Tibial artery (tissue), 4 donors: ENCODE results near the gene BASP1.

Experiments used
- DNase-seq, 2 donors: peaks; one replicate each; pipeline ENCODE4 v3.0.0-alpha.2; 2019
- H3K27ac ChIP-seq, 2 donors: fragments of 200-600 bp; sonication (generic) in 1 of 2; 1 replicate in 1 of 2; 2 replicates in 1 of 2; pipeline ENCODE4 v1.5.1; 2018 to 2019; ENCODE audit warnings: mild to moderate bottlenecking in 1 of 2
- H3K27me3 ChIP-seq, 2 donors: fragments of 200-600 bp; sonication (generic) in 1 of 2; one replicate each; pipeline versions ENCODE4 v1.5.1 to v1.6.0; 2016 to 2019
- H3K36me3 ChIP-seq, 3 donors: fragments of 200-600 bp; sonication (generic) in 2 of 3; one replicate each; pipeline ENCODE4 v1.5.1; 2016 to 2019; ENCODE audit warnings: mild to moderate bottlenecking in 2 of 3
- H3K4me1 ChIP-seq, 4 donors: fragments of 200-600 bp; sonication (generic) in 2 of 4; 1 replicate in 3 of 4; 2 replicates in 1 of 4; pipeline ENCODE4 v1.5.1; 2016 to 2019
- H3K4me3 ChIP-seq, 2 donors: fragments of 200-600 bp; sonication (generic) in 1 of 2; 1 replicate in 1 of 2; 2 replicates in 1 of 2; pipeline ENCODE4 v1.5.1; 2018 to 2019; ENCODE audit warnings: mild to moderate bottlenecking in 2 of 2
- H3K9me3 ChIP-seq, 3 donors: fragments of 200-600 bp; sonication (generic) in 1 of 3; one replicate each; pipeline ENCODE4 v1.5.1; 2016 to 2019
- intact Hi-C: fragments of 100-400 bp; cut with DNase I; formaldehyde crosslinking; loops from one replicate; pipeline ENCODE4 v1.15.0; 2023; ENCODE audit warnings: low total_unique reads
- TF ChIP-seq, protein P1 (sequence below), 2 experiments: fragments of 200-600 bp in 1 of 2; fragments of 450-650 bp in 1 of 2; IDR thresholded peaks; one replicate each; pipeline ENCODE4 v1.5.1; 2017 to 2019; ENCODE audit warnings: antibody characterized with exemption in 2 of 2, mild to moderate bottlenecking in 1 of 2, moderate library complexity in 1 of 2

Gene BASP1, protein sequence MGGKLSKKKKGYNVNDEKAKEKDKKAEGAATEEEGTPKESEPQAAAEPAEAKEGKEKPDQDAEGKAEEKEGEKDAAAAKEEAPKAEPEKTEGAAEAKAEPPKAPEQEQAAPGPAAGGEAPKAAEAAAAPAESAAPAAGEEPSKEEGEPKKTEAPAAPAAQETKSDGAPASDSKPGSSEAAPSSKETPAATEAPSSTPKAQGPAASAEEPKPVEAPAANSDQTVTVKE

DNA sequence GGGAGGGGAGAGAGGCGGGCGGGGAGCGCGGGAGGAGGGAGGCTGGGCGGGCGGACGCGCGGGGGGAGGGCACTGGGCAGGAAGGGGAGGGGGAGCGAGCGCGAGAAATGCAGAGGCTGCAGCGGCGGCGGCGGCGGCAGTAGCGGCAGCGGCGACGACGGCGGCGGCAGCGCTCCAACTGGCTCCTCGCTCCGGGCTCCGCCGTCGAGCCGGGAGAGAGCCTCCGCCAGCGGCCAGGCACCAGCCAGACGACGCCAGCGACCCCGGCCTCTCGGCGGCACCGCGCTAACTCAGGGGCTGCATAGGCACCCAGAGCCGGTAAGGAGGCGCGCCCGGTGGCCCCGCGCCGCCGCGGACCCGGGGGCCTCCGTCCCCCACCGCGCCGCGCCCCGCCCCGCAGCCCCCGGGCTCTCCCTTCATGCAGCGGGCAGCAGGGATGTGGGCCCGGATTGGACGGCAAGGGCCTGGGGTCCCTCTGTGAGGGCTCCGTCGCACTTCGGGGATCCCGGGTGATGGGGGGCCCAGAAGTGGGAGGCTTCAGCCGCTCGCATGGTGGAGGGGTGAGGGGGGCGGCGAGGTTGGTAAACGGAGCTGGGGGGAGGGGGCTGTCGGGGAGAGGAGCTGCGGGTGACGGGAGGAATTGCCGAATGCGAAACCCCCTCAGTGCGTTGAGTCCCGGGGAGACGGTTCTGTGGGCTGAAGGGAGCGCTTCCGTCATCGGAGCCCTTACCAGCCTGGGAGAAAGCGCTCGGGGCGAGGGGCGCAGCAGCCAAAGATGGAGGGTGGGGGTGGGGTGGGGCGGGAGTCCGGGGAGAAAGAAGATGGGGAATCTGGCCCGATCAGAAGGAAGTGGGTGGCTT is at the start of gene BASP1:
TSS of gene BASP1 (plus strand) at position 139 of the 860 bp plus-strand sequence. CDS start 57,586 bp downstream, outside the sequence.
- peak; percentile 69 to 90 for DNase-seq
- no peaks in the 10 kb centered on the region for H3K27me3 ChIP-seq
- H3K4me3 ChIP-seq, result peak within 1 kb of the TSS; percentile 75 to 76
- no peaks in the 10 kb centered on the region for H3K36me3 ChIP-seq
- TF ChIP-seq, protein P1, sequence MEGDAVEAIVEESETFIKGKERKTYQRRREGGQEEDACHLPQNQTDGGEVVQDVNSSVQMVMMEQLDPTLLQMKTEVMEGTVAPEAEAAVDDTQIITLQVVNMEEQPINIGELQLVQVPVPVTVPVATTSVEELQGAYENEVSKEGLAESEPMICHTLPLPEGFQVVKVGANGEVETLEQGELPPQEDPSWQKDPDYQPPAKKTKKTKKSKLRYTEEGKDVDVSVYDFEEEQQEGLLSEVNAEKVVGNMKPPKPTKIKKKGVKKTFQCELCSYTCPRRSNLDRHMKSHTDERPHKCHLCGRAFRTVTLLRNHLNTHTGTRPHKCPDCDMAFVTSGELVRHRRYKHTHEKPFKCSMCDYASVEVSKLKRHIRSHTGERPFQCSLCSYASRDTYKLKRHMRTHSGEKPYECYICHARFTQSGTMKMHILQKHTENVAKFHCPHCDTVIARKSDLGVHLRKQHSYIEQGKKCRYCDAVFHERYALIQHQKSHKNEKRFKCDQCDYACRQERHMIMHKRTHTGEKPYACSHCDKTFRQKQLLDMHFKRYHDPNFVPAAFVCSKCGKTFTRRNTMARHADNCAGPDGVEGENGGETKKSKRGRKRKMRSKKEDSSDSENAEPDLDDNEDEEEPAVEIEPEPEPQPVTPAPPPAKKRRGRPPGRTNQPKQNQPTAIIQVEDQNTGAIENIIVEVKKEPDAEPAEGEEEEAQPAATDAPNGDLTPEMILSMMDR (IDR thresholded peaks at IDR 0.05), result no peak
- intact Hi-C loops, result loop anchor here (10.0 kb wide), 1 partner anchor 1067 kb away; no protein-coding TSS in a partner anchor
- H3K27ac ChIP-seq, result peak within 1 kb of the TSS; percentile 84 to 85
- H3K4me1 ChIP-seq, result peaks cover 0 to 29% (median 14%) of the 10 kb centered on the region in 4 donors
- no peaks in the 10 kb centered on the region for H3K9me3 ChIP-seq

- TF ChIP-seq, protein P1 (IDR thresholded peaks at IDR 0.05), result no peak
- Histone ChIP-seq H3K27me3 (no peaks in the 10 kb centered on the region), H3K4me1 (peaks cover 0 to 10% (median 0%) of the 10 kb centered on the region in 4 donors), H3K4me3 (no peak overlapping the region), H3K36me3 (no peaks in the 10 kb centered on the region), H3K9me3 (no peaks in the 10 kb centered on the region), H3K27ac (no peak overlapping the region)
- DNase-seq, result no peak
- intact Hi-C loops, result no loop called here
Observed at GRCh38 chr5:17169507-17169906, 47.9 kb upstream of the BASP1 start.

GRCh38 chr5:17172791-17173190 is 44.6 kb upstream of the BASP1 start:
- TF ChIP-seq, protein P1 (IDR thresholded peaks at IDR 0.05), result no peak
- Histone ChIP-seq H3K27ac (no peak overlapping the region), H3K36me3 (no peaks in the 10 kb centered on the region), H3K27me3 (no peaks in the 10 kb centered on the region), H3K9me3 (no peaks in the 10 kb centered on the region), H3K4me3 (no peak overlapping the region), H3K4me1 (peaks cover 0 to 10% (median 0%) of the 10 kb centered on the region in 4 donors)
- intact Hi-C loops, result no loop called here
- no peak for DNase-seq

GRCh38 chr5:17174965-17175364 is 42.5 kb upstream of the BASP1 start:
- intact Hi-C loops, result no loop called here
- H3K27me3 ChIP-seq, result no peaks in the 10 kb centered on the region
- H3K4me3 ChIP-seq, result no peak overlapping the region
- no peak overlapping the region for H3K27ac ChIP-seq
- no peaks in the 10 kb centered on the region for H3K36me3 ChIP-seq
- no peaks in the 10 kb centered on the region for H3K4me1 ChIP-seq
- TF ChIP-seq, protein P1 (IDR thresholded peaks at IDR 0.05), result no peak
- no peak for DNase-seq
- no peaks in the 10 kb centered on the region for H3K9me3 ChIP-seq

GRCh38 chr5:17177501-17178372 is 39.7 kb upstream of the BASP1 start:
- TF ChIP-seq, protein P1 (IDR thresholded peaks at IDR 0.05), result no peak
- DNase-seq, result no peak
- Histone ChIP-seq H3K4me1 (no peaks in the 10 kb centered on the region), H3K36me3 (no peaks in the 10 kb centered on the region), H3K27ac (no peak overlapping the region), H3K4me3 (no peak overlapping the region), H3K9me3 (no peaks in the 10 kb centered on the region), H3K27me3 (no peaks in the 10 kb centered on the region)
- intact Hi-C loops, result no loop called here
